Measurements from ENCODE around the gene SORCS2.

- TF ChIP-seq CTCF (IDR thresholded peaks at IDR 0.05): no peak
- no peak for TF ChIP-seq POLR2A (IDR thresholded peaks at IDR 0.05)
Observed at GRCh38 chr4:7296661-7297335, 104.5 kb downstream of the SORCS2 start.
